ENCODE measurements around the gene CTBS. TPM values are rescaled to one million over a fixed set of nuclear protein-coding genes. Genes with fewer than 3 reads are reported as not detected.
A peak's percentile ranks its signal among the peaks of the same experiment; 100 is the strongest.

The CTBS gene
- total RNA-seq, 1 experiment from 2014 or later = 19.2 TPM

- DNase-seq = peak; percentile 40
- Histone ChIP-seq H3K9me2 (replicated peaks; ENCODE audit: insufficient read depth, low read length) (no peaks in the 10 kb centered on the region), H3K9me3 (ENCODE audit: low read length) (no peaks in the 10 kb centered on the region), H3K36me3 (ENCODE audit: insufficient read depth, low read length) (no peaks in the 10 kb centered on the region), H3K4me2 (ENCODE audit: low read depth, low read length, poor library complexity, severe bottlenecking) (no peak overlapping the region), H3K27me3 (ENCODE audit: low read length) (no peaks in the 10 kb centered on the region), H3K27ac (ENCODE audit: low read length) (no peak overlapping the region), H3K9ac (ENCODE audit: low read length) (no peak overlapping the region), H4K20me1 (ENCODE audit: insufficient read depth, low read depth, low read length) (no peaks in the 10 kb centered on the region), H3K79me2 (ENCODE audit: low read length) (no peaks in the 10 kb centered on the region), H3K4me3 (ENCODE audit: low read length) (no peak overlapping the region), H3K4me1 (ENCODE audit: low read length) (peaks cover 17% of the 10 kb centered on the region), H2AFZ (ENCODE audit: low read length) (no peak overlapping the region)
Observed at GRCh38 chr1:84582802-84583587, 8.8 kb upstream of the CTBS start.

GRCh38 chr1:84581648-84582047 is 7.4 kb upstream of the CTBS start:
- peaks cover 17% of the 10 kb centered on the region for H3K4me1 ChIP-seq (ENCODE audit: low read length)
- H3K36me3 ChIP-seq (ENCODE audit: insufficient read depth, low read length) = no peaks in the 10 kb centered on the region
- H3K9ac ChIP-seq (ENCODE audit: low read length) = no peak overlapping the region
- no peak overlapping the region for H3K4me3 ChIP-seq (ENCODE audit: low read length)
- no peaks in the 10 kb centered on the region for H4K20me1 ChIP-seq (ENCODE audit: insufficient read depth, low read depth, low read length)
- no peaks in the 10 kb centered on the region for H3K9me2 ChIP-seq (replicated peaks; ENCODE audit: insufficient read depth, low read length)
- peak; percentile 25 for DNase-seq
- H3K9me3 ChIP-seq (ENCODE audit: low read length) = no peaks in the 10 kb centered on the region
- no peak overlapping the region for H3K4me2 ChIP-seq (ENCODE audit: low read depth, low read length, poor library complexity, severe bottlenecking)
- no peaks in the 10 kb centered on the region for H3K79me2 ChIP-seq (ENCODE audit: low read length)
- H3K27ac ChIP-seq (ENCODE audit: low read length) = no peak overlapping the region
- H2AFZ ChIP-seq (ENCODE audit: low read length) = no peak overlapping the region
- no peaks in the 10 kb centered on the region for H3K27me3 ChIP-seq (ENCODE audit: low read length)

- Histone ChIP-seq H4K20me1 (ENCODE audit: insufficient read depth, low read depth, low read length) (no peaks in the 10 kb centered on the region), H3K36me3 (ENCODE audit: insufficient read depth, low read length) (no peaks in the 10 kb centered on the region), H2AFZ (ENCODE audit: low read length) (peak overlapping the region; percentile 90), H3K4me1 (ENCODE audit: low read length) (peaks cover 21% of the 10 kb centered on the region), H3K9ac (ENCODE audit: low read length) (peak overlapping the region; percentile 75), H3K27ac (ENCODE audit: low read length) (peak overlapping the region; percentile 49), H3K4me2 (ENCODE audit: low read depth, low read length, poor library complexity, severe bottlenecking) (peak overlapping the region; percentile 100), H3K9me3 (ENCODE audit: low read length) (no peaks in the 10 kb centered on the region), H3K79me2 (ENCODE audit: low read length) (peaks cover 30% of the 10 kb centered on the region), H3K4me3 (ENCODE audit: low read length) (peak overlapping the region; percentile 81), H3K9me2 (replicated peaks; ENCODE audit: insufficient read depth, low read length) (no peaks in the 10 kb centered on the region), H3K27me3 (ENCODE audit: low read length) (no peaks in the 10 kb centered on the region)
- no peak for DNase-seq
Observed at GRCh38 chr1:84574936-84575335, 696 bp upstream of the CTBS start.

- H3K27ac ChIP-seq (ENCODE audit: low read length) = peak overlapping the region; percentile 72
- H3K27me3 ChIP-seq (ENCODE audit: low read length) = no peaks in the 10 kb centered on the region
- H3K9me3 ChIP-seq (ENCODE audit: low read length) = no peaks in the 10 kb centered on the region
- H3K4me3 ChIP-seq (ENCODE audit: low read length) = peak overlapping the region; percentile 83
- DNase-seq = no peak
- H3K9me2 ChIP-seq (replicated peaks; ENCODE audit: insufficient read depth, low read length) = no peaks in the 10 kb centered on the region
- no peaks in the 10 kb centered on the region for H3K36me3 ChIP-seq (ENCODE audit: insufficient read depth, low read length)
- peak overlapping the region; percentile 89 for H3K4me2 ChIP-seq (ENCODE audit: low read depth, low read length, poor library complexity, severe bottlenecking)
- peaks cover 30% of the 10 kb centered on the region for H3K79me2 ChIP-seq (ENCODE audit: low read length)
- H4K20me1 ChIP-seq (ENCODE audit: insufficient read depth, low read depth, low read length) = no peaks in the 10 kb centered on the region
- H2AFZ ChIP-seq (ENCODE audit: low read length) = peak overlapping the region; percentile 30; the same call in 1 of the 2 replicates
- H3K4me1 ChIP-seq (ENCODE audit: low read length) = peaks cover 21% of the 10 kb centered on the region
- H3K9ac ChIP-seq (ENCODE audit: low read length) = peak overlapping the region; percentile 92
Observed at GRCh38 chr1:84573481-84573966, 716 bp downstream of the CTBS start.

- Histone ChIP-seq H3K27me3 (ENCODE audit: low read length) (no peaks in the 10 kb centered on the region), H3K9ac (ENCODE audit: low read length) (no peak overlapping the region), H3K36me3 (ENCODE audit: insufficient read depth, low read length) (no peaks in the 10 kb centered on the region), H3K9me3 (ENCODE audit: low read length) (no peaks in the 10 kb centered on the region), H3K27ac (ENCODE audit: low read length) (no peak overlapping the region), H3K4me2 (ENCODE audit: low read depth, low read length, poor library complexity, severe bottlenecking) (no peak overlapping the region), H4K20me1 (ENCODE audit: insufficient read depth, low read depth, low read length) (no peaks in the 10 kb centered on the region), H3K79me2 (ENCODE audit: low read length) (peaks cover 30% of the 10 kb centered on the region), H3K9me2 (replicated peaks; ENCODE audit: insufficient read depth, low read length) (no peaks in the 10 kb centered on the region), H2AFZ (ENCODE audit: low read length) (no peak overlapping the region), H3K4me3 (ENCODE audit: low read length) (no peak overlapping the region), H3K4me1 (ENCODE audit: low read length) (peaks cover 23% of the 10 kb centered on the region)
- no peak for DNase-seq
Observed at GRCh38 chr1:84571150-84571535, 3.1 kb downstream of the CTBS start.

- DNase-seq = no peak
- Histone ChIP-seq H3K4me1 (ENCODE audit: low read length) (peaks cover 27% of the 10 kb centered on the region), H3K4me2 (ENCODE audit: low read depth, low read length, poor library complexity, severe bottlenecking) (no peak overlapping the region), H3K27me3 (ENCODE audit: low read length) (no peaks in the 10 kb centered on the region), H3K9ac (ENCODE audit: low read length) (no peak overlapping the region), H2AFZ (ENCODE audit: low read length) (no peak overlapping the region), H3K9me3 (ENCODE audit: low read length) (no peaks in the 10 kb centered on the region), H3K9me2 (replicated peaks; ENCODE audit: insufficient read depth, low read length) (no peaks in the 10 kb centered on the region), H3K4me3 (ENCODE audit: low read length) (no peak overlapping the region), H3K27ac (ENCODE audit: low read length) (no peak overlapping the region), H4K20me1 (ENCODE audit: insufficient read depth, low read depth, low read length) (no peaks in the 10 kb centered on the region), H3K36me3 (ENCODE audit: insufficient read depth, low read length) (no peaks in the 10 kb centered on the region), H3K79me2 (ENCODE audit: low read length) (peaks cover 30% of the 10 kb centered on the region)
Observed at GRCh38 chr1:84570436-84571149, 3.6 kb downstream of the CTBS start.

- no peaks in the 10 kb centered on the region for H3K27me3 ChIP-seq (ENCODE audit: low read length)
- no peak overlapping the region for H3K4me2 ChIP-seq (ENCODE audit: low read depth, low read length, poor library complexity, severe bottlenecking)
- peaks cover 18% of the 10 kb centered on the region for H3K4me1 ChIP-seq (ENCODE audit: low read length)
- H3K4me3 ChIP-seq (ENCODE audit: low read length) = no peak overlapping the region
- H3K9ac ChIP-seq (ENCODE audit: low read length) = no peak overlapping the region
- H4K20me1 ChIP-seq (ENCODE audit: insufficient read depth, low read depth, low read length) = no peaks in the 10 kb centered on the region
- no peaks in the 10 kb centered on the region for H3K9me3 ChIP-seq (ENCODE audit: low read length)
- no peak overlapping the region for H2AFZ ChIP-seq (ENCODE audit: low read length)
- H3K36me3 ChIP-seq (ENCODE audit: insufficient read depth, low read length) = peaks cover 2% of the 10 kb centered on the region; the same call in 1 of the 2 replicates
- H3K9me2 ChIP-seq (replicated peaks; ENCODE audit: insufficient read depth, low read length) = no peaks in the 10 kb centered on the region
- no peak overlapping the region for H3K27ac ChIP-seq (ENCODE audit: low read length)
- H3K79me2 ChIP-seq (ENCODE audit: low read length) = peaks cover 33% of the 10 kb centered on the region
- DNase-seq = no peak
Observed at GRCh38 chr1:84569216-84569615, 5.0 kb downstream of the CTBS start.

GRCh38 chr1:84550826-84551225 is 23.4 kb downstream of the CTBS start:
- Histone ChIP-seq H3K27ac (ENCODE audit: low read length) (no peak overlapping the region), H3K9me3 (ENCODE audit: low read length) (no peaks in the 10 kb centered on the region), H3K27me3 (ENCODE audit: low read length) (no peaks in the 10 kb centered on the region), H2AFZ (ENCODE audit: low read length) (no peak overlapping the region), H3K4me2 (ENCODE audit: low read depth, low read length, poor library complexity, severe bottlenecking) (no peak overlapping the region), H3K9ac (ENCODE audit: low read length) (no peak overlapping the region), H3K4me3 (ENCODE audit: low read length) (no peak overlapping the region), H4K20me1 (ENCODE audit: insufficient read depth, low read depth, low read length) (no peaks in the 10 kb centered on the region), H3K4me1 (ENCODE audit: low read length) (no peaks in the 10 kb centered on the region), H3K36me3 (ENCODE audit: insufficient read depth, low read length) (no peaks in the 10 kb centered on the region; the same call in 1 of the 2 replicates), H3K9me2 (replicated peaks; ENCODE audit: insufficient read depth, low read length) (no peaks in the 10 kb centered on the region), H3K79me2 (ENCODE audit: low read length) (no peaks in the 10 kb centered on the region)
- no peak for DNase-seq

Data from Karpas-422 (cell line).